ENCODE measurements around the gene CYTH2.

Gene CYTH2

GRCh38 chr19:48497728-48498594 lies 28.8 kb downstream of the CYTH2 start:
- no peak for TF ChIP-seq TAF1 (IDR thresholded peaks at IDR 0.05; ENCODE audit: low read depth)
- no peak for TF ChIP-seq MAX (IDR thresholded peaks at IDR 0.05)
- TF ChIP-seq FOXM1 (IDR thresholded peaks at IDR 0.05; ENCODE audit: borderline replicate concordance, low read depth) = no peak
- TF ChIP-seq CEBPB (IDR thresholded peaks at IDR 0.05) = no peak
- no peak for TF ChIP-seq ZBTB7A (IDR thresholded peaks at IDR 0.05; ENCODE audit: low read depth)
- TF ChIP-seq, protein P1, sequence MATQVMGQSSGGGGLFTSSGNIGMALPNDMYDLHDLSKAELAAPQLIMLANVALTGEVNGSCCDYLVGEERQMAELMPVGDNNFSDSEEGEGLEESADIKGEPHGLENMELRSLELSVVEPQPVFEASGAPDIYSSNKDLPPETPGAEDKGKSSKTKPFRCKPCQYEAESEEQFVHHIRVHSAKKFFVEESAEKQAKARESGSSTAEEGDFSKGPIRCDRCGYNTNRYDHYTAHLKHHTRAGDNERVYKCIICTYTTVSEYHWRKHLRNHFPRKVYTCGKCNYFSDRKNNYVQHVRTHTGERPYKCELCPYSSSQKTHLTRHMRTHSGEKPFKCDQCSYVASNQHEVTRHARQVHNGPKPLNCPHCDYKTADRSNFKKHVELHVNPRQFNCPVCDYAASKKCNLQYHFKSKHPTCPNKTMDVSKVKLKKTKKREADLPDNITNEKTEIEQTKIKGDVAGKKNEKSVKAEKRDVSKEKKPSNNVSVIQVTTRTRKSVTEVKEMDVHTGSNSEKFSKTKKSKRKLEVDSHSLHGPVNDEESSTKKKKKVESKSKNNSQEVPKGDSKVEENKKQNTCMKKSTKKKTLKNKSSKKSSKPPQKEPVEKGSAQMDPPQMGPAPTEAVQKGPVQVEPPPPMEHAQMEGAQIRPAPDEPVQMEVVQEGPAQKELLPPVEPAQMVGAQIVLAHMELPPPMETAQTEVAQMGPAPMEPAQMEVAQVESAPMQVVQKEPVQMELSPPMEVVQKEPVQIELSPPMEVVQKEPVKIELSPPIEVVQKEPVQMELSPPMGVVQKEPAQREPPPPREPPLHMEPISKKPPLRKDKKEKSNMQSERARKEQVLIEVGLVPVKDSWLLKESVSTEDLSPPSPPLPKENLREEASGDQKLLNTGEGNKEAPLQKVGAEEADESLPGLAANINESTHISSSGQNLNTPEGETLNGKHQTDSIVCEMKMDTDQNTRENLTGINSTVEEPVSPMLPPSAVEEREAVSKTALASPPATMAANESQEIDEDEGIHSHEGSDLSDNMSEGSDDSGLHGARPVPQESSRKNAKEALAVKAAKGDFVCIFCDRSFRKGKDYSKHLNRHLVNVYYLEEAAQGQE (IDR thresholded peaks at IDR 0.05; ENCODE audit: low read depth) = no peak
- TF ChIP-seq RAD21 (IDR thresholded peaks at IDR 0.05; ENCODE audit: low read depth) = no peak
- no peak for TF ChIP-seq EGR1 (IDR thresholded peaks at IDR 0.05)
- no peak for TF ChIP-seq NFIC (IDR thresholded peaks at IDR 0.05)
- TF ChIP-seq TEAD4 (IDR thresholded peaks at IDR 0.05) = no peak
- no peak for TF ChIP-seq YY1 (IDR thresholded peaks at IDR 0.05; ENCODE audit: low read depth)
- TF ChIP-seq CREB1 (IDR thresholded peaks at IDR 0.05; ENCODE audit: low read depth) = no peak
- TF ChIP-seq EP300 (IDR thresholded peaks at IDR 0.05; ENCODE audit: borderline replicate concordance) = no peak
- no peak for TF ChIP-seq USF1 (IDR thresholded peaks at IDR 0.05)
- TF ChIP-seq TCF12 (IDR thresholded peaks at IDR 0.05; ENCODE audit: low read depth) = no peak

DNA sequence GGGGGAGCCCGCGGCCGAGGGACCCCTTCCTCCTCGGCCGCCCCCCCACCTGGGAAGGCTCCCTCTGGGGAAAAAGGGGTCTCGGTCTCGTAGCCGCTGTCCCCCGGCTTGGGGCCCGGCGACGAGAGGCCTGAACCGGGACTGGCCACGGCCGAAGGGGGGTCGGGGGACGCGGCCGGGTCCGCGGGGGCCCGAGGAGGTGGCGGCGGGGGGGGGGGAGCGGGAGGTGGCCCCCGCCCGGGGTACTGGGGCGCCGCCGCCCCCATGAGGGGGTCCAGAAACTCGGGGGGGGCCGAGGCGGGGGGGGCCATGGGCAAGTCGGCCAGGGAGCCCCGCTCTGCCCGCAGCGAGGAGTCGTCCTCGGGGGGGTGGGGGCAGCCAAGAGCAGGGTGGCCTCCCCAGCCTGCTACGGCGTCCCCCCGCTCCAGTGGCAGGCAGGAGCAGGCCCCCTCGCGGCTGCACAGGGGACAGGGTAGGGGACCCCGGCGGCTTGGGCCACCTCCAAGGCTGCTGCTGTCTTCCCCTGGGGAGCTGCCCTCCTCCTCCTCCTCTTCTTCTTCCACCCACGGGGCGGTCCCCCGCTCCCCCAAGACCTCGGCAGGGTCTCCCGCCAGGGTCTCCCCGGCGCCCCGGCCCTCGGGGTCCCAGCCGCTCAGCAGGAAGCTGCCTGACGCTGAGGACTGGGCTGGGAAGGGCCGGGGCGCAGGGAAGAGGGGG lies 29.6 kb downstream of the CYTH2 start:
- TF ChIP-seq RAD21 (IDR thresholded peaks at IDR 0.05; ENCODE audit: low read depth) (no peak), CEBPB (IDR thresholded peaks at IDR 0.05) (no peak), ZBTB7A (IDR thresholded peaks at IDR 0.05; ENCODE audit: low read depth) (no peak), TAF1 (IDR thresholded peaks at IDR 0.05; ENCODE audit: low read depth) (no peak), NFIC (IDR thresholded peaks at IDR 0.05) (no peak), FOXM1 (IDR thresholded peaks at IDR 0.05; ENCODE audit: borderline replicate concordance, low read depth) (no peak), MAX (IDR thresholded peaks at IDR 0.05) (no peak), CREB1 (IDR thresholded peaks at IDR 0.05; ENCODE audit: low read depth) (no peak), TEAD4 (IDR thresholded peaks at IDR 0.05) (no peak)
- TF ChIP-seq, protein P1 (IDR thresholded peaks at IDR 0.05; ENCODE audit: low read depth) = no peak

DNA sequence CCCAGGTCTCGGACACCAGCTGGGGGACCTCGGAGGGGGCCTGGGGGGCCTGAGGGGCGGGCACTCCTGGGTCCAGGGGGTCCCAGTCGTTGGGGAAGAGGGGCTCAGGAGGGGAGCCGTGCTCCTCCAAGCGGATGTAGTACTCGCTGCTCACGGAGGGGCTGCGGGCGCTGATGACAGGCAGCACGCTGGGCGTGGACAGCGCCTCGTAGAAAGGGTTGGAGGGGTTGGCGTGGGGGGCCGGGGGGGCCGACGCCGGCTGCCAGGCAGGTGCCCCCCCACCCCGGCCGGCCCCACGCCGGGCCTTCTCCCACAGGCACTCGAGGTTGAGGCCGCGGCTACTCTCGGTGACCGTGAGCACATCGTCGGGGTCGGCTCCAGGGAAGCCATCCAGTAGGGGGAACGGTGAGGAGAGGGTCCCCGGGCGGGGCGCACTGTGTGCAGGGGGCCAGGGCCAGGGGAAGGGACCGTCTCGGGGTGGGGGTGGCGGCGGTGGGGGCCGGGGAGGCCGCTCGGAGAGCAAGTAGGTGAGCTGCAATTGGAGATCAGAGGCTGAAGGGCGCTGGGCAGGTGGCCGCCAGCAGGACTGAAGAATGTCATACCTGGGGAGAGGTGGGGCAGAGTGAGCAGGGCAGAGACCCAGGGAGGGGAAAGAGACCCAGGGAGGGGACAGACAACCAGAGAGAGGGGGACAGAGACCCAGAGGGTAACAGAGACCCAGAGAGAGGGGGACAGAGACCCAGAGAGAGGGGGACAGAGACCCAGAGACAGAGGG lies 30.3 kb downstream of the CYTH2 start:
- TF ChIP-seq FOXM1 (IDR thresholded peaks at IDR 0.05; ENCODE audit: borderline replicate concordance, low read depth) (no peak), TAF1 (IDR thresholded peaks at IDR 0.05; ENCODE audit: low read depth) (no peak), EP300 (IDR thresholded peaks at IDR 0.05; ENCODE audit: borderline replicate concordance) (no peak), YY1 (IDR thresholded peaks at IDR 0.05; ENCODE audit: low read depth) (no peak), NFIC (IDR thresholded peaks at IDR 0.05) (no peak), MAX (IDR thresholded peaks at IDR 0.05) (no peak), RAD21 (IDR thresholded peaks at IDR 0.05; ENCODE audit: low read depth) (no peak), CREB1 (IDR thresholded peaks at IDR 0.05; ENCODE audit: low read depth) (no peak)
- TF ChIP-seq, protein P1 (IDR thresholded peaks at IDR 0.05; ENCODE audit: low read depth) = no peak
